Stimulated activated naive CD8-positive, alpha-beta T cell treated with anti-CD3 and anti-CD28 coated beads, Interleukin-15, Interleukin-2, amounts not matched to agents 100 U/mL and 50 U/mL, for 24 hours (primary cell): Measurements from ENCODE around the gene TMEM132A.

Source experiments
- ATAC-seq: fragments of 150-1000 bp; cut with Tn5 transposase; one replicate; pipeline ENCODE4 v1.10.0; 2021
- DNase-seq: peaks from one replicate; pipeline ENCODE4 v3.0.0; 2021

Gene TMEM132A

GRCh38 chr11:60922906-60923305, 1.4 kb upstream of the TMEM132A start:
- ATAC-seq = no peak

GRCh38 chr11:60923326-60923725, 934 bp upstream of the TMEM132A start:
- DNase-seq = no peak
- no peak for ATAC-seq

More at GRCh38 chr11:60922906-60923305, 1.4 kb upstream of the TMEM132A start:
- no peak for DNase-seq

GRCh38 chr11:60923800-60924109, 505 bp upstream of the TMEM132A start:
- DNase-seq (no peak), ATAC-seq (no peak)

- no peak for ATAC-seq
Observed at GRCh38 chr11:60924906-60925853, 920 bp downstream of the TMEM132A start.

GRCh38 chr11:60925868-60926267, 1.6 kb downstream of the TMEM132A start:
- ATAC-seq = peak; percentile 15

More at GRCh38 chr11:60924906-60925853, 920 bp downstream of the TMEM132A start:
- DNase-seq = no peak

GRCh38 chr11:60926500-60926899, 2.2 kb downstream of the TMEM132A start:
- ATAC-seq = no peak
- DNase-seq = no peak

More at GRCh38 chr11:60925868-60926267, 1.6 kb downstream of the TMEM132A start:
- no peak for DNase-seq

GRCh38 chr11:60927061-60927592, 2.9 kb downstream of the TMEM132A start:
- ATAC-seq (no peak), DNase-seq (no peak)

- DNase-seq (no peak), ATAC-seq (no peak)
Observed at GRCh38 chr11:60927600-60927999, 3.3 kb downstream of the TMEM132A start.

GRCh38 chr11:60928563-60929001, 4.3 kb downstream of the TMEM132A start:
- ATAC-seq (no peak), DNase-seq (no peak)

- DNase-seq = no peak
- no peak for ATAC-seq
Observed at GRCh38 chr11:60929764-60930163, 5.5 kb downstream of the TMEM132A start.

- no peak for ATAC-seq
- no peak for DNase-seq
Observed at GRCh38 chr11:60930394-60930793, 6.1 kb downstream of the TMEM132A start.

- ATAC-seq = no peak
- no peak for DNase-seq
Observed at GRCh38 chr11:60931917-60932316, 7.7 kb downstream of the TMEM132A start.

- DNase-seq = no peak
- ATAC-seq = no peak
Observed at GRCh38 chr11:60932605-60933356, 8.5 kb downstream of the TMEM132A start.

- ATAC-seq = no peak
- DNase-seq = no peak
Observed at GRCh38 chr11:60933416-60934123, 9.3 kb downstream of the TMEM132A start.

GRCh38 chr11:60934124-60934789, 10.0 kb downstream of the TMEM132A start:
- ATAC-seq = no peak

GRCh38 chr11:60934790-60935605, 10.7 kb downstream of the TMEM132A start:
- DNase-seq = no peak
- ATAC-seq = no peak

More at GRCh38 chr11:60934124-60934789, 10.0 kb downstream of the TMEM132A start:
- DNase-seq = no peak

GRCh38 chr11:60935676-60936442, 11.6 kb downstream of the TMEM132A start:
- ATAC-seq = no peak
- no peak for DNase-seq

GRCh38 chr11:60936467-60937143, 12.3 kb downstream of the TMEM132A start:
- DNase-seq = no peak
- no peak for ATAC-seq

- ATAC-seq (no peak), DNase-seq (no peak)
Observed at GRCh38 chr11:60937144-60937527, 12.9 kb downstream of the TMEM132A start.
